ENCODE results near the gene SAMD11.

SAMD11 gene

GRCh38 chr1:993379-993995 lies 69.8 kb downstream of the SAMD11 start:
- DNase-seq (ENCODE audit: low read depth) = no peak
